Measurements from ENCODE around the gene LAMA3. TPM values are rescaled to one million over a fixed set of nuclear protein-coding genes. Genes with fewer than 3 reads are reported as not detected.

The LAMA3 gene
- total RNA-seq, 1 experiment from 2014 or later, result 2.8 TPM

DNA sequence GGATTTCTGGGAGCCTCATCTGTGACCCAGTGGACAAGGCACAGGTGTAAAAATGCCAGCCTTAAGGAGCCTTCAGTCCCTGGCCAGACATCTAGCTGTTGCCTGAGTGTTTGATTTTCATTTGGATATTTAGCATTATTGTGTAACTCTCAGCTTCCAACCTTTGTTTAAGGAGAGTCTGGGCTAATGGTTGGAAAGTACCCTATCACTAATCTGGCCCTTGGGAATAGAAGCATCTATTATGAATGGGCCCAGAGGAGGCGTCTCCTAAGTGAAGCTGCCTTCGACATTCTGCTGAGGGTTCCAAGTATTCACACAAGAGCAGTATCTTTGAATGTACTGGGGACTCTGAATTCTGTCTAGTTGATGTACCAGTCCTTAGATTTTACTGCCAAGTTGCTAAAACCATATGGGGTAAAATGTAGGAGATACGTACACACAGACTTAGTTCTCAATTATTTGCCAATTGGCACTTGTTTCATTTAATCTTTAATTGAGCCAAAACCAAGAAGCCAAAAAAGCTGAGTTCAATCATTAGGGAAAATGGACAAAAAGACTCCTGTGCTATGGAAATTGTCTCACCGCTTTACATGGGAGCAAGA, 19.3 kb upstream of the LAMA3 start:
- DNase-seq (ENCODE audit: low spot score), result no peak

- no peak for DNase-seq (ENCODE audit: low spot score)
Observed at GRCh38 chr18:23671564-23671963, 17.7 kb upstream of the LAMA3 start.

DNA sequence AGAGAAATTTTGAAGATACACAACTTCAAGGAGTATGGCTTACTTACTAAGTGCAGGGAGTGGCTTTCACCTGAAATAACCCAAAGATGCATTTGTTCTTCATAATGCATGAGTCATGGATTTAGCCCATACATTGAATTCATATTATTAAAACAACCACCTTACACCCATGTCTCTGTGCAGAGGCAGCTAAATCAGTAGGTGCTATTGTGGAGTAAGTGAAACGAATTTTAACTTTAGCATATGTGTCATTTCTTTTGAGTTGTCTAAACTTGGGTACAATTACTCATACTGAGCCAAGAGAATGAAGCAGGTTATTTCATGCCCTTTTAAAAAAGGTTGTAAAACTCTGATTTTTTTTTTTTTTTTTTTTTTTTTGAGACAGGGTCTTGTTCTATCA, 15.5 kb upstream of the LAMA3 start:
- no peak for DNase-seq (ENCODE audit: low spot score)

DNA sequence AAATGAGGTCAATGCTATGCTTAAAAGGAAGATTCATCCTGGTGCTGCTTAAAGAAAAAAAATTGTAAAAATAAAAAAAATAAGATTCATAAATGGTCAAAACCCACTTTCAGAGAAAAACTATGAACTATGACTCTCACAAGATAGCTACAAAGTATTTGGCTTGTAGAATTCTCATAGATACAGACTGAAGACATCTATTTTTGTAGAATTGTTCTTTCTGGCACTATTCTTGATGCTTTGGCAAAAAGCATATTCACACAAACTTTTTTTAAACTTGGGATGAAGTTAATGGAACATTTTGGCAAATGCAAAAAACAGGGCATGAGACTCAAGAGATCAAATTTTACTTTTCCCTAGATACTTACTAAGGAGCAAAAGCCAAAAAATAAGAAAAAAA, 14.0 kb upstream of the LAMA3 start:
- no peak for DNase-seq (ENCODE audit: low spot score)

DNA sequence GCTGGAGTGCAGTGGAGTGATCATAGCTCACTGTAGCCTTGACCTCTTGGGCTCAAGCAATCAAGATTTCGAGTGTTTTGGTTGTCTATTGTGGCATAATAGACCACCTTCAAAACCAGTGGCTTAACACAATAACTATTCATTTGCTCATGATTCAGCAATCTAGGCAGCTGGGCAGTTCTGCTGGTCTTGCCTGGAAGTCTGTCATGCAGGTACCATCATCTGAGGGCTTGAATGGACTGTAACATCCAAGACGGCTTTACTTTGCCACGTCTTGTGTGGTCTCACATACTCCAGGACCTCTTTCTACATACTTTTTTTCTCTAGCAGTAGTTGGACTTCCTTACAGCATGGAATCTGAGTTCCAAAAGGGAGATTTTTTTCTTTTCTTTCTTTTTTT, 13.4 kb upstream of the LAMA3 start:
- DNase-seq (ENCODE audit: low spot score), result no peak

DNA sequence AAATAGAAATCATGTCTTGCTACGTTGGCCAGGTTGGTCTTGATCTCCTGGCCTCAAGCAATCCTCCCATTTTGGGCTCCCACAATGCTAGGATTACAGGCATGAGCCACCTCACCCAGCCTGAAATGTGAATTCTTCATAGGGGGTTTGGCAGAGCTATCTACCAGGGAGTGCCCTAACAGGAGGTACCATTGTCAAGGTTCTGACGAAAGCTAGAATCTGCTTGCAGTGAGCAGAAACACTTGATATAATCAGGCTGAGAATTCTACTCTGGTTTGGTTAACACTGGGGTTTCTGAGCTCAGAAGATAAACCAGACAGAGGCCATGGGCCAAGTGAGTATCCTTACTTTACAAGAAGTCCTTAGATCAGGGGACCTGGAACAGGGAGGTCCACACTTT, 7.2 kb upstream of the LAMA3 start:
- DNase-seq (ENCODE audit: low spot score), result no peak

- DNase-seq (ENCODE audit: low spot score), result no peak
Observed at GRCh38 chr18:23682472-23682871, 6.8 kb upstream of the LAMA3 start.

DNA sequence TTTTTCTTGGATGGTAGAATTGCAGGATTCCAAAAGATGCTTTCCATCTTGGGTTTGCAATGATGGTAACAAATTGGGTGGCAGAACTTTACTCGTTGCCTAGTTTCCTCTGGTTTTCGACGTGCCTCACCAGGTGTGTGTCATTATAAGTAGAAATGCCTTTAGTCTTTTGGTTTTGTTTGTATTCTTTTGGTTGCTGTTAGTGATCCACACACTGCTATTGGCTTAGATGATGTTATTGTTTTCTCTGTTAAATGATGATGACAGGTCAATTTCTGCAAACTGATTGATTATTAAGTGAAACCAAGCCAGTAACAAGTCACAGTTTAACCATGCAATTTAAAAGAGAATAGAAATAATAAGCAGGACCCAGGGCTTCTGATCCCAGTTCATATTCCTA, 6.1 kb upstream of the LAMA3 start:
- DNase-seq (ENCODE audit: low spot score), result no peak

DNA sequence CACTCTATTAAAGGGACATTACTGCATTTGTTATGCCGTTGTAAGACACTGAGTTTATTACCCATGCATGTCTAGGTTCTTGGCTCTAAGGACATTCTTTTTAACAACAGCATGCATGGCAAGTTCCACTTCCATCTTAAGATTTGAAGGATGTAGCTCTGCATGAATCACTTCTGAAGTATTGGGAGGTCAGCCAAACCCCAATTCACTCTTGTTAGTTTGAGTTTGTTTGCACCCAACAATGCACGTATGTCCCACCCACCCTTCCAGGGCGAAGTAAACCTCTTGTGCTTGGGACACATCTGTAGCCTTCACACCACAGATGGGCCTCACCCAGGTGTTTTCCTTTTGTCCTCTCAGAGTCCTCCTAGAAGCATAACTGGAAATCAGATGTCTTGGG, 5.6 kb upstream of the LAMA3 start:
- DNase-seq (ENCODE audit: low spot score), result no peak

GRCh38 chr18:23684515-23685197, 4.6 kb upstream of the LAMA3 start:
- no peak for DNase-seq (ENCODE audit: low spot score)

DNA sequence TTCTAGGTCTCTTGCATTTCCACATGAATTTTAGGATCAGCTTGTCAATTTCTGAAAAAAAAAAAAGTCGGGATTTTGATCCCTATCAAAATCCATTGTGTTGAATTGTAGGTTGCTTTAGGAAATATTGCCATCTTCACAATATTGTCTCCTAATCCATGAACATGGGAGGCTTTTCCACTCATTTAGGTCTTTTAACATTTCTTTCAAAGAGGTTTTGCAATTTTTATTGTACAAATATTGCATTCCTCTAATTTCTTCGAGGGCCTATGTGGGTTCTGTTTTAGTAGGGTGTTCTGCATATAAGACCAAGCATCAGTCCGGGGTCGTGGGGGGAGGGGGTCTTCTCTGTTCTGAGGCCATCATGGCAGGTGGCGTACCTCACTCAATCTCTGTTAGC, 725 bp upstream of the LAMA3 start:
- DNase-seq (ENCODE audit: low spot score), result no peak

DNA sequence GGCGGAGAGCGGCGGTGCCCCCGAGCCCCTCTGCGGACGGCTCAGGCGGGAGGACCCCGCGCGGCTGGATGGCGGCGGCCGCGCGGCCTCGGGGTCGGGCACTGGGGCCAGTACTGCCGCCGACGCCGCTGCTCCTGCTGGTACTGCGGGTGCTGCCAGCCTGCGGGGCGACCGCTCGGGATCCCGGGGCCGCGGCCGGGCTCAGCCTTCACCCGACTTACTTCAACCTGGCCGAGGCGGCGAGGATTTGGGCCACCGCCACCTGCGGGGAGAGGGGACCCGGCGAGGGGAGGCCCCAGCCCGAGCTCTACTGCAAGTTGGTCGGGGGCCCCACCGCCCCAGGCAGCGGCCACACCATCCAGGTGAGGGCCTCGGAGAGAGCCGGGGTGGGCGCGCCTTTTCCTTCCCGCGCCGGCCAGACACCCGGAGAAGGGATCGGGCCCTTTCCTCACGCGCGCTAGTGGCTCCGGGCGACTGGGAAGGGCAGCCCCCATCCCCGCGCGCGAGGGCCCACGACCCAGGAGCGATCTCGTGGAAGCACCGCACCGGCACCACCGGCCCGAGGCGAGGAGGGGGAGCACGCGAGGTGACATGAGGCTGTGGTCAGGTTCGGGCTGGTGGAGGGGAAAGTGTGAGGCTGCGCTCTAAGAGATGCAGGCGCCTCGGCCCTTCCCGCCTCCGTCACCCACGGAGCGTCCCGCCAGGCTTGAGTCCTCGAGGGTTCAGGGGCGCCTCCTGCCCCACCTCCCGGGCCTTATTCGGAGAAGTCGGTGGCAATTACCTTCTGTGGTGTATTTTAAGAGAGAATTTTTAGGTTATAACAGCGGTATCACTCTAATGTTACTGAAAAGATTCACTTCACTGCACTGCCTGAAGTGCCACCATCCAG, 607 bp downstream of the LAMA3 start:
- DNase-seq (ENCODE audit: low spot score), result no peak

DNA sequence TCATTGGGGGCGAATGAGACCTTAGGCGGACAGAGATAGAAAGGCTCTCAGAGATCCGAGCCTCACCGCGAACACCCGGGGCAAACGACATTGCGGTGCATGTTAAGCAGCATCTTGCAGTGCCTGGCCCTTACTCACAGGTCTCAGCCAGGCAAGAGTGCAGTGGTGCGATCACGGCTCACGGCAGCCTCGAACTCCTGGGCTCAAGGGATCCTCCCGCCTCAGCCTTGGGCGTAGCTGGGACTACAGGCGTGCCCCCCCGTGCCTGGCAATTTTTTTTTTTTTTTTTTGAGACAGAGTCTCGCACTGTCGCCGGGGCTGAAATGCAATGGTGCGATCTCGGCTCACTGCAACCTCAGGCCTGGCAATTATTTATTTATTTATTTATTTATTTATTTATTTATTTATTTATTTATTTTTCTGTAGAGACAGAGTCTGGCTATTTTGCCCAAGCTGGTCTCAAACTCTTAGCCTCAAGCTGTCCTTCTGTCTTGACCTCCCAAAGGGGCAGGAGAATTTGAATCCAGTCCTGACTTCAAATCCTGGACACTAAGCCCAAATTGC, 1.3 kb downstream of the LAMA3 start:
- no peak for DNase-seq (ENCODE audit: low spot score)

- no peak for DNase-seq (ENCODE audit: low spot score)
Observed at GRCh38 chr18:23693846-23694245, 4.6 kb downstream of the LAMA3 start.

DNA sequence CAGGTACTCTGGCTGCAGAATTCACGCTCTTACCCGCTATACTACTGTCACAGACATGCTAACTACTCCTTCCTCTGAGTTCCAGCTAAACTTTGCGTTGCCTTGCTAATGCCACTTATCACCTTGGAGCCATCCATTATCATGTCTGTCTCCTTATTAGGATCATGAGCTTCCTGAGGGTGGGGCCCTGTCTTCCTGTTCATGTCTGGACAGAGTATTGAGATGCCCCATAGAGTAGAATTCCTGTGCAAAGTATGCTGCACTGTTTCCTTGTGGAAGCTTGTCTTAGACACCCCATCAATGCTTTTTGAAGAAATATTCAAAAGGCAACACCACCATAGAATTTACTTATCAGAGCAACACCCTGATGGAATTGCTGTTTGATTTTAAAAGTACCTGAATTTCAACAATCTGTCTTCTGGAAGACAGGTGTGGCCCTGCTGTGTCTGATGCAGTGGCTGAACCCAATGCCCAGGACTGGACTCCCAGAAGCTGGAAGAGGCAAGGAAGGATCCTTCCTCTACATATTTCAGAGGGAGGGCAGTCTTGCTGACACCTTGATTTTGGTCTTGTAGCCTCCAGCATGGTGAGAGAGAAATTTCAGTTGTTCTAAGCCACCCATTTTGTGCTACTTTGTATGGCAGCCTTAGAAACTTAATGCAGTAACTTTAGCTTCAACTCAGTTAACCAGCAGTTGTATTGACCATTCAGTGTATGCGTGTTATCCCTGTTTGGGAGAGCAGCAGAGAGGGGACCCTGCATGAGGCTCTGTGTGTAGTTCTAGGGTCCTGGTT, 5.6 kb downstream of the LAMA3 start:
- DNase-seq (ENCODE audit: low spot score), result no peak

DNA sequence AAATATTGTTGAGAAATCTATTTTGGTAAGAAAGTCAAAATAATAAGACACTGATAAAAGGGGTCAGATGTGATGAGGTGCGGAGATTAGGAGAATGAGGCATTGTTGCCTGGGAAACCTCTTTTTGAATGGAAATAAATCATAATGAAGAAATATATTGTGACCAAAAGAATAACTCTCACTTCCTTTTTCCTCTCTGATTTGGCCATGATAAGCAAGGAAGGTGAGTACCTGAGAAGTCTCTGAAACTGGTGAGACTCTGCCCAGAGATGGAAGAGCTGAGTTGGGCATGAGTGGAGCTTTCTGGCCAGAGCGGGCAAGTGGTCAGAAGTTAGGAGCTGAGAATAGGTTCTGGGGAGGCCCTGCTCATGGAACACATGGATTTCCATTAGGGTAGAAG, 11.8 kb downstream of the LAMA3 start:
- DNase-seq (ENCODE audit: low spot score), result no peak

DNA sequence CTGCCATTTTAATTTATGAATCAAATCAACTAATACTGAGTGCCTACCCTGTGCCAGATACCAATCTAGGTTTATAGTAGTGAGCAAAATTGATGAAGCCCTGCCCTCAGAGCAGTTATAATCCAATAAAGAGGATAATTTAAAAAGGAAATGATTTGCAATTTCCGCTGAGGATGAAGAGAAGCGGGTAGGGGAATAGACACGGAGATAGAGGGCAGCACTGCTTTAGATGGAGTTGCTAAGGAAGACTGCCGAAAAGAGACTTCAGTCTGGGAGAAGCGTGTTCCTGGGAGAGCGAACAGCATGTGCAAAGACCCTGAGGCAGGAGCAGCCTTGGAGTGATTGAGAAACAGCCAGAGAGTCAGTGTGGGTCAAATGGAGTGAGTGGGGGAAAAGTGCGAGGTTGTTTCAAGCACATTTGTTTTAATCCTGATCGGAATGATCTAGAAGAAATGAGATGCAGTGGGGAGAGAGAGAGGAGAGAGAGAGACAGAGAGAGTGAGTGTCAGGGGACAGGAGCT, 12.4 kb downstream of the LAMA3 start:
- no peak for DNase-seq (ENCODE audit: low spot score)

- DNase-seq (ENCODE audit: low spot score), result no peak
Observed at GRCh38 chr18:23702606-23703005, 13.4 kb downstream of the LAMA3 start.

DNA sequence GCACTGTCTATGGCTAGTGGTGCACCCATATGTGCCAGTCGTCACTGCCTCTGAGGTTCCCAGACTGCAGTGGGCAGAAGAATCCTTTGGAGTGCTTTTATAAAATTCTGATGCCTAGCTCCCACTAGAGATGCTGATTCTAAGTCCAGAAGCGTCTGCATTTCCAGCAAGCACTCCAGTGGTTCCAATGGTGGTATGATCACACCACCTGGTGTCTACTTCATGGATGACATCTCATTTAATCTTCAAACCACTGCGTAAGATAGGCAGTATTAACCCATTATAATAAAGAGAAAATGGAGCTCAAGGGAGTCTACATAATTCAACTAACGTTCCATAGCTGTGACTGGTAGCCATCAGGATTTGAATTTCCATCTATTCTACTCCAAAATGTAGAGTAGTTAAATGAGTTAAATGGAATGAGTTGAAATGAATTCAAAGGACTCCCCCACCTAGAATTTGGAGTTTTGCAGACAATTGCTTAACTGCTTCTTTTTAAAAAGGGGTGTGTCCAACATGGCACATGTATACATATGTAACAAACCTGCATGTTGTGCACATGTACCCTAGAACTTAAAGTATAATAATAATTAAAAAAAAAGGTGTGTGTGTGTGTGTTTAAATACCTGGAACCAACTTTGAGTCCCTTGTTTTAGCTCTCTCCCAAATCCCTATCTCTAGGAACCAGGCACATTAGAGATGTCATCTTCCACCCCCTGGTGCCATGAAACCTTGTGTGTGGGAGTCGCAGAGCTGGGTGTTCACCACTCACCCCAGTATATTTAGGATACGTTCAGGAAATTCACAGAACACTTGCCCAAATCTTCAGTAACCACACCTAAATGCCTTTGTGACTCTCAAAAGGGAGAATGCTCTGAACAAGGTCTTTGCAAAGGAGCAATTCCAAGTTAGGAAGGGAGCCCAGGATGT, 14.1 kb downstream of the LAMA3 start:
- peak; percentile 60 for DNase-seq (ENCODE audit: low spot score)

GRCh38 chr18:23703987-23704384, 14.7 kb downstream of the LAMA3 start:
- DNase-seq (ENCODE audit: low spot score), result no peak

All from H4 (cell line).